ENCODE measurements around the gene RAB31.
A peak's percentile ranks its signal among the peaks of the same experiment; 100 is the strongest.

Gene RAB31

GRCh38 chr18:9690418-9691188 lies 17.5 kb upstream of the RAB31 start:
- intact Hi-C loops (cut with DNase I): no loop called here

GRCh38 chr18:9691235-9691634 lies 16.9 kb upstream of the RAB31 start:
- intact Hi-C loops (cut with DNase I): no loop called here
- DNase-seq: no peak

More at GRCh38 chr18:9690418-9691188, 17.5 kb upstream of the RAB31 start:
- no peak for DNase-seq

- intact Hi-C loops (cut with DNase I): no loop called here
- no peak for DNase-seq
Observed at GRCh38 chr18:9694174-9694573, 13.9 kb upstream of the RAB31 start.

GRCh38 chr18:9694952-9695495 lies 13.1 kb upstream of the RAB31 start:
- intact Hi-C loops (cut with DNase I): no loop called here
- no peak for DNase-seq

- no peak for DNase-seq
- intact Hi-C loops (cut with DNase I): no loop called here
Observed at GRCh38 chr18:9695605-9696004, 12.5 kb upstream of the RAB31 start.

- DNase-seq: no peak
- intact Hi-C loops (cut with DNase I): no loop called here
Observed at GRCh38 chr18:9696112-9696511, 12.0 kb upstream of the RAB31 start.

- intact Hi-C loops (cut with DNase I): no loop called here
- DNase-seq: no peak
Observed at GRCh38 chr18:9696701-9697100, 11.4 kb upstream of the RAB31 start.

GRCh38 chr18:9697121-9697520 lies 11.0 kb upstream of the RAB31 start:
- no peak for DNase-seq
- intact Hi-C loops (cut with DNase I): no loop called here

- DNase-seq: no peak
- intact Hi-C loops (cut with DNase I): no loop called here
Observed at GRCh38 chr18:9698497-9698896, 9.6 kb upstream of the RAB31 start.

GRCh38 chr18:9700261-9700796 lies 7.8 kb upstream of the RAB31 start:
- no peak for DNase-seq
- intact Hi-C loops (cut with DNase I): no loop called here

GRCh38 chr18:9701609-9702349 lies 6.3 kb upstream of the RAB31 start:
- DNase-seq: peak in 35 of 42 donors; percentile 26 to 81 (median 57)
- intact Hi-C loops (cut with DNase I): no loop called here

GRCh38 chr18:9704233-9705118 lies 3.6 kb upstream of the RAB31 start:
- DNase-seq: no peak
- intact Hi-C loops (cut with DNase I): loop anchor here (5.0 kb wide), 1 partner anchor 208 kb away; the partner anchor contains the start of gene VAPA

GRCh38 chr18:9705183-9705829 lies 2.8 kb upstream of the RAB31 start:
- intact Hi-C loops (cut with DNase I): loop anchor here (5.0 kb wide), 1 partner anchor 207 kb away; the partner anchor contains the start of gene VAPA
- DNase-seq: no peak

- no peak for DNase-seq
- intact Hi-C loops (cut with DNase I): loop anchor here (5.0 kb wide), 1 partner anchor 206 kb away; the partner anchor contains the start of gene VAPA
Observed at GRCh38 chr18:9706081-9706935, 1.8 kb upstream of the RAB31 start.

GRCh38 chr18:9707381-9708056 lies 582 bp upstream of the RAB31 start:
- DNase-seq: peak in 10 of 42 donors; percentile 7 to 55 (median 30)
- intact Hi-C loops (cut with DNase I): loop anchor here (5.0 kb wide), 1 partner anchor 205 kb away; the partner anchor contains the start of gene VAPA

GRCh38 chr18:9708434-9709303 lies 568 bp downstream of the RAB31 start:
- intact Hi-C loops (cut with DNase I): loop anchor here (5.0 kb wide), 1 partner anchor 204 kb away; the partner anchor contains the start of gene VAPA
- DNase-seq: peak in 12 of 42 donors; percentile 11 to 59 (median 24)
